Measurements from ENCODE around the gene HADHA. TPM values are rescaled to one million over a fixed set of nuclear protein-coding genes. Genes with fewer than 3 reads are reported as not detected.

Gene HADHA
- total RNA-seq, 4 donors from 2014 or later = 443 to 480 (median 462) TPM

GRCh38 chr2:26177122-26177521 lies 67.3 kb downstream of the HADHA start:
- no peak for DNase-seq
- intact Hi-C loops (cut with DNase I; ENCODE audit: low total_unique reads) (no loop called here), in situ Hi-C loops (cut with MboI; ENCODE audit: low sequenced_read_pairs in 4 of 4) (no loop called here)
- Histone ChIP-seq H3K36me3 (no peaks in the 10 kb centered on the region), H3K27me3 (peaks cover 19 to 23% (median 22%) of the 10 kb centered on the region in 3 donors), H3K27ac (no peak overlapping the region), H3K4me1 (peaks cover 5 to 16% of the 10 kb centered on the region in 2 donors), H3K9me3 (no peaks in the 10 kb centered on the region), H3K4me3 (no peak overlapping the region)
- TF ChIP-seq POLR2A (IDR thresholded peaks at IDR 0.05) (no peak), CTCF (IDR thresholded peaks at IDR 0.05 in 4 of 5, conservative IDR thresholded peaks at IDR 0.05 in 1 of 5) (no peak)
- no peak for ATAC-seq

GRCh38 chr2:26176279-26176615 lies 68.2 kb downstream of the HADHA start:
- no peak for TF ChIP-seq POLR2A (IDR thresholded peaks at IDR 0.05)
- TF ChIP-seq CTCF (IDR thresholded peaks at IDR 0.05 in 4 of 5, conservative IDR thresholded peaks at IDR 0.05 in 1 of 5) = no peak
- H3K27me3 ChIP-seq = peaks cover 22 to 27% (median 23%) of the 10 kb centered on the region in 3 donors
- H3K36me3 ChIP-seq = no peaks in the 10 kb centered on the region
- peaks cover 5 to 16% of the 10 kb centered on the region in 2 donors for H3K4me1 ChIP-seq
- ATAC-seq = no peak
- in situ Hi-C loops (cut with MboI; ENCODE audit: low sequenced_read_pairs in 4 of 4) (no loop called here), intact Hi-C loops (cut with DNase I; ENCODE audit: low total_unique reads) (no loop called here)
- H3K4me3 ChIP-seq = no peak overlapping the region
- DNase-seq = no peak
- H3K9me3 ChIP-seq = no peaks in the 10 kb centered on the region
- no peak overlapping the region for H3K27ac ChIP-seq

DNA sequence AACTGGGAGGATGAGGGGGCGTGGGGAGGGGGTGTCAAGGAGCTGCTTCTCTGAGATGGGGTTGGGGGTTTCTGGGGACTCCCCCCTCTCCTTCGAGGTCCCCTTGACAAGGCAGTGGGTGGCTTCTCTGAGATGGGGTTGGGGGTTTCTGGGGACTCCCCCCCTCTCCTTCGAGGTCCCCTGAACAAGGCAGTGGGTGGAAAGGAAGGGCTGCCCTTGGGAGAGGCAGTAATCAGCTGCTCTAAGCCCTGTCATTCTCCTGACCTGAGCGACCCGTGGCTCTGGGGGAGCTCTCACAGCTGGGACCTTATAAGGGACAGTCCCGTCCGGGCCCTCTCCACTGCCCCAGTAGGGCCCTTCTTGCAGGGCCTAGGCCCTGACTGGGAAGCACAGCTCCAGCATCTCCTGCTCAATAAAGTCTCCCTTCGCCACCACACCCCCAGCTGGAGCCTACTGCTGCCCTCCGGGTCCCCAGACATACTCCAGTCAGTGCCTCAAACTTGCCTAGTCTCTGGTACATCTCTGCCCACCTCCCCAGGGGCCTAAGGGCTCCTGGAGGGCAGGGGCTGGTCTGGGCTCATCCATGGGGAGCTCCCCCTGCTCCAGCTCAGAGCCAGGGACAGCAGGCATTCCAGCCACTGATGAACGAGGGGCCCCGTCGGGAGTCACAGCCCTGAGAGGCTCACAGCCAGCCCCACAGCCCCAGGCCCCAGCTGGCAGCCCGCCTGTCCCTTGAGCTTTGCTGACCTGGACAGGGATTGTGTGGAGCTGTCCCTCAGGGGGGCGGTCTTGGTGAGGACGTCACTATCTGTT lies 68.8 kb downstream of the HADHA start:
- TF ChIP-seq CTCF (IDR thresholded peaks at IDR 0.05 in 4 of 5, conservative IDR thresholded peaks at IDR 0.05 in 1 of 5) (no peak), POLR2A (IDR thresholded peaks at IDR 0.05) (no peak)
- in situ Hi-C loops (cut with MboI; ENCODE audit: low sequenced_read_pairs in 4 of 4) = no loop called here
- no peak for ATAC-seq

DNA sequence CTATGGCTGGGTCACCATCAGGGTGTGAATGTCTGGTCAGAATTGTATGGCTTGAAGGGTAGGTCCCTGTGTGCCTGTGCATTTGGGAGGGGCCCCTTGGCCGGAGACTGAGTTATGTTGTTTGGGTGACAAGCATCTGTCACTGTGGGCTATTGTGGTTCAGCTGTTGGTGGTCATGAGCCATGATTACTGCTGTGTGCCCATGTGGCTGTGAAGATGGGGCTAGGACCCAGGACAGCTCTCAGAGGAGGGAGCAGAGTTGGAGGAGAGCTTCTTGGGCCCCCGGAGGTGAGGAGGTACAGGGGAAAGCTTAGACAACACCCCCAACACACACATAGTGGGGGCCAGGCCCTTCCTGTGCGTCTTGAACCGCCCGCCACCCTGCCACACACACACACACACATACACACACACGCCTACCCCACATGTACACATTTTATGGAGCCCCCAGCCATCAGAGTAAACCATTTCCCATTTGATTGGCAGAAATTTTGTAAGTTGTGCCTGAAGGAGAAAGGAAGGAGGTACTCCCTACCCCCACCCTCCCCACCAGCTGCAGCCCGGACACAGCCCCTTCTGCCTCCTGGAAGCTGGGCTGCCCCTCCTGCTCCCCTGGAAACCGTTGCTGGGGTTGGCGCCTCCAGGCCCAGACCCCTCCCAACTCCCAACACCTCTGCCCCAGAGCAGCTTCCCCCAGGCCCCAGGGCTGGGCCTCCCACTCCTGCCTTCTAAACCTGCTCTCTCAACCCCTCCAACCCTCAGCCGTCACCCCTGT lies 69.6 kb downstream of the HADHA start:
- Histone ChIP-seq H3K9me3 (no peaks in the 10 kb centered on the region), H3K36me3 (no peaks in the 10 kb centered on the region), H3K27ac (no peak overlapping the region), H3K4me1 (peaks cover 5 to 16% of the 10 kb centered on the region in 2 donors), H3K4me3 (no peak overlapping the region), H3K27me3 (peaks cover 22 to 27% (median 23%) of the 10 kb centered on the region in 3 donors)
- intact Hi-C loops (cut with DNase I; ENCODE audit: low total_unique reads) (no loop called here), in situ Hi-C loops (cut with MboI; ENCODE audit: low sequenced_read_pairs in 4 of 4) (no loop called here)
- DNase-seq = no peak
- ATAC-seq = no peak
- TF ChIP-seq CTCF (IDR thresholded peaks at IDR 0.05 in 4 of 5, conservative IDR thresholded peaks at IDR 0.05 in 1 of 5) = no peak

More for the DNA sequence above, 68.8 kb downstream of the HADHA start:
- Histone ChIP-seq H3K4me3 (no peak overlapping the region), H3K4me1 (peaks cover 5 to 16% of the 10 kb centered on the region in 2 donors), H3K27ac (no peak overlapping the region), H3K9me3 (no peaks in the 10 kb centered on the region), H3K36me3 (no peaks in the 10 kb centered on the region), H3K27me3 (peaks cover 22 to 27% (median 23%) of the 10 kb centered on the region in 3 donors)
- intact Hi-C loops (cut with DNase I; ENCODE audit: low total_unique reads) = no loop called here
- DNase-seq = no peak

Data from gastrocnemius medialis (tissue), 4 donors.